Body of pancreas (tissue), 4 donors: ENCODE measurements around the gene MAZ. TPM values are rescaled to one million over a fixed set of nuclear protein-coding genes. Genes with fewer than 3 reads are reported as not detected.

Experiments
- ATAC-seq: fragments of 150-250 bp; one replicate; pipeline ENCODE4 v1.9.1; 2016
- DNase-seq, 4 donors: peaks; one replicate each; pipeline ENCODE4 v3.0.0-alpha.2; 2019
- H3K27ac ChIP-seq, 4 donors: fragments of 200-600 bp; sonication (generic); 1 replicate in 3 of 4; 2 replicates in 1 of 4; pipeline versions ENCODE4 v1.5.1 to v1.6.1; 2016 to 2019; ENCODE audit warnings: mild to moderate bottlenecking in 1 of 4, mixed read lengths in 1 of 4, moderate library complexity in 1 of 4
- H3K27me3 ChIP-seq, 2 donors: fragments of 200-600 bp; sonication (generic); one replicate each; pipeline ENCODE4 v1.6.0; 2016; ENCODE audit warnings: mild to moderate bottlenecking in 1 of 2
- H3K36me3 ChIP-seq, 2 donors: fragments of 200-600 bp; sonication (generic); replicated peaks in 1 of 2; 2 replicates each; pipeline ENCODE4 v1.5.1; 2016; ENCODE audit warnings: low read depth in 2 of 2; ENCODE audit not compliant: insufficient read depth in 1 of 2
- H3K4me1 ChIP-seq: fragments of 200-600 bp; sonication (generic); one replicate; pipeline ENCODE4 v1.6.0; 2016
- H3K4me3 ChIP-seq, 2 donors: fragments of 200-600 bp; sonication (generic); 1 replicate in 1 of 2; 2 replicates in 1 of 2; pipeline ENCODE4 v1.5.1; 2016 to 2019
- H3K9me3 ChIP-seq, 3 donors: fragments of 200-600 bp; sonication (generic); 1 replicate in 2 of 3; 2 replicates in 1 of 3; pipeline ENCODE4 v1.5.1; 2016
- CTCF ChIP-seq, 7 experiments: fragments of 450-650 bp in 4 of 7; fragments of 200-600 bp in 3 of 7; sonication (generic) in 3 of 7; IDR thresholded peaks; one replicate each; pipeline ENCODE4 v1.5.1; 2016 to 2019; ENCODE audit warnings: antibody characterized with exemption in 7 of 7
- POLR2A ChIP-seq, 3 donors: fragments of 450-650 bp; IDR thresholded peaks; one replicate each; pipeline ENCODE4 v1.6.1; 2016; ENCODE audit warnings: antibody characterized with exemption in 3 of 3, mild to moderate bottlenecking in 2 of 3
- WGBS, 2 donors: methylation state at CpG; one replicate each; pipeline ENCODE4 v1.1.5; 2017; 5-methylcytosine and 5-hydroxymethylcytosine counted together
- intact Hi-C: fragments of 100-400 bp; cut with DNase I; formaldehyde crosslinking; loops from one replicate; pipeline ENCODE4 v1.15.1; 2023
- small RNA-seq: library from RNA; depleted of rRNA; stranded (forward); fragments of <200 nt; gene quantifications from one replicate; pipeline ENCODE3, GENCODE V24; 2016
- total RNA-seq, 2 donors: library from RNA; depleted of rRNA; stranded (reverse); fragments of >200 nt; gene quantifications; one replicate each; pipeline ENCODE4 v1.1.0, GENCODE V29; 2016

Gene MAZ
- total RNA-seq, 2 donors from 2014 or later: 57.9 to 125 TPM

- DNase-seq: peak in 2 of 4 donors; percentile 27 to 55
- no peak overlapping the region for H3K27ac ChIP-seq
- no peak overlapping the region for H3K4me3 ChIP-seq
- ATAC-seq: no peak
- peaks cover 28% of the 10 kb centered on the region for H3K4me1 ChIP-seq
- 57 to 58% methylated on average over 10 of the region's 10 CpGs for WGBS, 2 donors
- peaks cover 0 to 5% of the 10 kb centered on the region in 2 donors for H3K36me3 ChIP-seq
- no peak for TF ChIP-seq POLR2A (IDR thresholded peaks at IDR 0.05)
- no peak for TF ChIP-seq CTCF (IDR thresholded peaks at IDR 0.05)
- H3K27me3 ChIP-seq: no peaks in the 10 kb centered on the region
- H3K9me3 ChIP-seq: no peaks in the 10 kb centered on the region
- intact Hi-C loops: no loop called here
Measured at GRCh38 chr16:29858149-29858849, 52.0 kb downstream of the MAZ start.

GRCh38 chr16:29858974-29859373 is 52.6 kb downstream of the MAZ start:
- peaks cover 0 to 5% of the 10 kb centered on the region in 2 donors for H3K36me3 ChIP-seq

GRCh38 chr16:29860218-29860617 is 53.9 kb downstream of the MAZ start:
- TF ChIP-seq POLR2A (IDR thresholded peaks at IDR 0.05) (no peak), CTCF (IDR thresholded peaks at IDR 0.05) (no peak)
- no peak overlapping the region for H3K4me3 ChIP-seq
- DNase-seq (no peak), ATAC-seq (no peak)
- no peak overlapping the region for H3K27ac ChIP-seq
- peaks cover 33% of the 10 kb centered on the region for H3K4me1 ChIP-seq
- WGBS, 2 donors: 87 to 89% methylated on average over 6 to 9 of the region's 9 CpGs
- intact Hi-C loops: no loop called here
- H3K9me3 ChIP-seq: no peaks in the 10 kb centered on the region
- peaks cover 0 to 5% of the 10 kb centered on the region in 2 donors for H3K36me3 ChIP-seq
- no peaks in the 10 kb centered on the region for H3K27me3 ChIP-seq

More at GRCh38 chr16:29858974-29859373, 52.6 kb downstream of the MAZ start:
- intact Hi-C loops: no loop called here
- no peak overlapping the region for H3K27ac ChIP-seq
- WGBS, 2 donors: 91 to 93% methylated on average over 15 to 19 of the region's 19 CpGs
- no peak for DNase-seq
- peaks cover 33% of the 10 kb centered on the region for H3K4me1 ChIP-seq
- no peak overlapping the region for H3K4me3 ChIP-seq
- ATAC-seq: no peak
- H3K9me3 ChIP-seq: no peaks in the 10 kb centered on the region
- H3K27me3 ChIP-seq: no peaks in the 10 kb centered on the region
- TF ChIP-seq CTCF (IDR thresholded peaks at IDR 0.05): no peak
- TF ChIP-seq POLR2A (IDR thresholded peaks at IDR 0.05): no peak

Small RNA genes within 50 kb of the gene (small RNA-seq; reads per million reads assigned to genes)
- gene AC009133.6 (not detected), gene AC120114.4 (not detected)

Other genes with a start within 250 kb of the MAZ start
- gene SPN, start 143.3 kb upstream of the MAZ start, total RNA-seq: 1 to 10 TPM; 1.3 to 2.0 TPM
- 10 to 100 TPM; 28.0 to 30.3 TPM for gene QPRT, start 127.3 kb upstream of the MAZ start, total RNA-seq
- gene C16orf54, start 60.5 kb upstream of the MAZ start, total RNA-seq: under 1 TPM; 0.33 to 0.52 TPM
- under 1 TPM; 0.26 to 0.99 TPM for gene ZG16, start 28.3 kb upstream of the MAZ start, total RNA-seq
- 10 to 100 TPM in 1 of 2 donors, 1 to 10 TPM in 1; 8.9 to 13.7 TPM for gene KIF22, start 15.8 kb upstream of the MAZ start, total RNA-seq
- gene PRRT2, start 5.7 kb downstream of the MAZ start, total RNA-seq: 1 to 10 TPM in 1 of 2 donors, not detected in 1; 1.0 TPM
- gene PAGR1, start 9.6 kb downstream of the MAZ start, total RNA-seq: 10 to 100 TPM; 27.5 to 63.9 TPM
- gene MVP, start 13.9 kb downstream of the MAZ start, total RNA-seq: 100 to 1,000 TPM in 1 of 2 donors, 10 to 100 TPM in 1; 75.5 to 139 TPM
- gene CDIPT, start 56.7 kb downstream of the MAZ start, total RNA-seq: 10 to 100 TPM; 76.5 to 79.9 TPM
- gene SEZ6L2, start 93.0 kb downstream of the MAZ start, total RNA-seq: 10 to 100 TPM; 19.2 to 28.3 TPM
- 1 to 10 TPM; 4.7 to 8.2 TPM for gene ASPHD1, start 94.0 kb downstream of the MAZ start, total RNA-seq
- gene KCTD13, start 119.7 kb downstream of the MAZ start, total RNA-seq: 10 to 100 TPM; 14.3 to 49.1 TPM
- 10 to 100 TPM; 67.5 to 71.9 TPM for gene TMEM219, start 155.6 kb downstream of the MAZ start, total RNA-seq
- 10 to 100 TPM; 31.1 to 58.3 TPM for gene TAOK2, start 167.3 kb downstream of the MAZ start, total RNA-seq
- gene HIRIP3, start 189.1 kb downstream of the MAZ start, total RNA-seq: 10 to 100 TPM; 11.2 to 17.1 TPM
- 10 to 100 TPM; 28.3 to 54.5 TPM for gene INO80E, start 189.7 kb downstream of the MAZ start, total RNA-seq
- gene DOC2A, start 204.5 kb downstream of the MAZ start, total RNA-seq: under 1 TPM in 1 of 2 donors, not detected in 1; 0.78 TPM
- gene C16orf92, start 216.7 kb downstream of the MAZ start, total RNA-seq: not detected
- gene TLCD3B, start 224.7 kb downstream of the MAZ start, total RNA-seq: not detected